NB4 (cell line): ENCODE results near the gene ZNF581.

Source experiments
- DNase-seq: peaks from one replicate; pipeline ENCODE4 v3.0.0; 2010; ENCODE audit warnings: low read depth
- H3K4me3 ChIP-seq: one replicate; pipeline ENCODE4 v1.5.1; 2011; ENCODE audit warnings: mild to moderate bottlenecking, low read depth, low read length, moderate library complexity
- MYC ChIP-seq: IDR thresholded peaks from 2 replicates; pipeline ENCODE4 v1.6.1; 2011; ENCODE audit warnings: low read depth, low read length
- POLR2A ChIP-seq: IDR thresholded peaks from 2 replicates; pipeline ENCODE4 v1.6.1; 2011; ENCODE audit warnings: mild to moderate bottlenecking; ENCODE audit not compliant: insufficient read length; ENCODE audit errors: extremely low read depth
- TF ChIP-seq, protein P1 (sequence below): IDR thresholded peaks from 2 replicates; pipeline ENCODE4 v1.6.1; 2011; ENCODE audit warnings: low read depth, low read length
- TF ChIP-seq, protein P2 (sequence below): IDR thresholded peaks from one replicate; pipeline ENCODE4 v1.5.1; 2012; ENCODE audit warnings: low read depth, low read length

ZNF581 gene

DNA sequence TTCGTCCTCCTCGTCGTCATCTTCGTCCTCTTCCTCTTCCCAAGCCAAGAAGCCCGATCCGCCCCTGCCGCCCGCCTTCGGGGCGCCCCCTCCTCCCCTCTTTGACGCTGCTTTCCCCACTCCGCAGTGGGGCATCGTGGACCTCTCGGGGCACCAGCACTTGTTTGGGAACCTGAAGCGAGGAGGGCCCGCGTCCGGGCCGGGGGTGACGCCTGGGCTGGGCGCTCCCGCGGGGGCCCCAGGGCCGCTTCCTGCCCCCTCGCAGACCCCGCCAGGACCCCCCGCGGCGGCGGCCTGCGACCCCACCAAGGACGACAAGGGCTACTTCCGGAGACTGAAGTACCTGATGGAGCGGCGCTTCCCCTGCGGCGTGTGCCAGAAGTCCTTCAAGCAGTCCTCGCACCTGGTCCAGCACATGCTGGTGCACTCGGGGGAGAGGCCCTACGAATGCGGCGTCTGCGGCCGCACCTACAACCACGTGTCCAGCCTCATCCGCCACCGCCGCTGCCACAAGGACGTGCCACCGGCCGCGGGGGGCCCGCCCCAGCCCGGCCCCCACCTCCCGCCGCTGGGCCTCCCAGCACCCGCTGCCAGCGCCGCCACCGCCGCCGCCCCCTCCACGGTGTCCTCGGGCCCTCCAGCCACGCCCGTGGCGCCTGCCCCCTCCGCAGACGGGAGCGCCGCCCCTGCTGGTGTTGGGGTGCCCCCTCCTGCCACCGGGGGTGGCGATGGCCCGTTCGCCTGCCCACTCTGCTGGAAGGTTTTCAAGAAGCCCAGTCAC lies 29.3 kb upstream of the ZNF581 start:
- no peak overlapping the region for H3K4me3 ChIP-seq
- TF ChIP-seq, protein P1, sequence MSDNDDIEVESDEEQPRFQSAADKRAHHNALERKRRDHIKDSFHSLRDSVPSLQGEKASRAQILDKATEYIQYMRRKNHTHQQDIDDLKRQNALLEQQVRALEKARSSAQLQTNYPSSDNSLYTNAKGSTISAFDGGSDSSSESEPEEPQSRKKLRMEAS = no peak
- TF ChIP-seq POLR2A = no peak
- TF ChIP-seq, protein P2, sequence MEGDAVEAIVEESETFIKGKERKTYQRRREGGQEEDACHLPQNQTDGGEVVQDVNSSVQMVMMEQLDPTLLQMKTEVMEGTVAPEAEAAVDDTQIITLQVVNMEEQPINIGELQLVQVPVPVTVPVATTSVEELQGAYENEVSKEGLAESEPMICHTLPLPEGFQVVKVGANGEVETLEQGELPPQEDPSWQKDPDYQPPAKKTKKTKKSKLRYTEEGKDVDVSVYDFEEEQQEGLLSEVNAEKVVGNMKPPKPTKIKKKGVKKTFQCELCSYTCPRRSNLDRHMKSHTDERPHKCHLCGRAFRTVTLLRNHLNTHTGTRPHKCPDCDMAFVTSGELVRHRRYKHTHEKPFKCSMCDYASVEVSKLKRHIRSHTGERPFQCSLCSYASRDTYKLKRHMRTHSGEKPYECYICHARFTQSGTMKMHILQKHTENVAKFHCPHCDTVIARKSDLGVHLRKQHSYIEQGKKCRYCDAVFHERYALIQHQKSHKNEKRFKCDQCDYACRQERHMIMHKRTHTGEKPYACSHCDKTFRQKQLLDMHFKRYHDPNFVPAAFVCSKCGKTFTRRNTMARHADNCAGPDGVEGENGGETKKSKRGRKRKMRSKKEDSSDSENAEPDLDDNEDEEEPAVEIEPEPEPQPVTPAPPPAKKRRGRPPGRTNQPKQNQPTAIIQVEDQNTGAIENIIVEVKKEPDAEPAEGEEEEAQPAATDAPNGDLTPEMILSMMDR = no peak
- TF ChIP-seq MYC = no peak
- no peak for DNase-seq

DNA sequence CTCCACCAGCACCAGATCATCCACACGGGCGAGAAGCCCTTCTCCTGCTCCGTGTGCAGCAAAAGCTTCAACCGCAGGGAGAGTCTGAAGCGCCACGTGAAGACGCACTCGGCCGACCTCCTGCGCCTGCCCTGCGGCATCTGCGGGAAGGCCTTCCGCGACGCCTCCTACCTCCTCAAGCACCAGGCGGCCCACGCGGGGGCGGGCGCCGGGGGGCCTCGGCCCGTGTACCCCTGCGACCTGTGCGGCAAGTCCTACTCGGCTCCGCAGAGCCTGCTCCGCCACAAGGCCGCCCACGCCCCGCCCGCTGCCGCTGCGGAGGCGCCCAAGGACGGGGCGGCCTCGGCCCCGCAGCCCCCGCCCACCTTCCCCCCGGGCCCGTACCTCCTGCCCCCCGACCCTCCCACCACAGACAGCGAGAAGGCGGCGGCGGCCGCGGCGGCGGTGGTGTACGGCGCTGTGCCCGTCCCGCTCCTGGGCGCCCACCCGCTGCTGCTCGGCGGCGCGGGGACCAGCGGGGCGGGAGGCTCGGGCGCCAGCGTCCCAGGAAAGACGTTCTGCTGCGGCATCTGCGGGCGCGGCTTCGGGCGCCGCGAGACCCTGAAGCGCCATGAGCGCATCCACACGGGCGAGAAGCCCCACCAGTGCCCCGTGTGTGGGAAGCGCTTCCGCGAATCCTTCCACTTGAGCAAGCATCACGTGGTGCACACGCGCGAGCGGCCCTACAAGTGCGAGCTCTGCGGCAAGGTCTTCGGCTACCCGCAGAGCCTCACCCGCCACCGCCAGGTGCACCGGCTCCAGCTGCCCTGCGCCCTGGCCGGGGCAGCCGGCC lies 28.5 kb upstream of the ZNF581 start:
- H3K4me3 ChIP-seq = no peak overlapping the region
- DNase-seq = no peak
- TF ChIP-seq, protein P2 = no peak
- TF ChIP-seq, protein P1 = no peak
- no peak for TF ChIP-seq POLR2A
- no peak for TF ChIP-seq MYC

DNA sequence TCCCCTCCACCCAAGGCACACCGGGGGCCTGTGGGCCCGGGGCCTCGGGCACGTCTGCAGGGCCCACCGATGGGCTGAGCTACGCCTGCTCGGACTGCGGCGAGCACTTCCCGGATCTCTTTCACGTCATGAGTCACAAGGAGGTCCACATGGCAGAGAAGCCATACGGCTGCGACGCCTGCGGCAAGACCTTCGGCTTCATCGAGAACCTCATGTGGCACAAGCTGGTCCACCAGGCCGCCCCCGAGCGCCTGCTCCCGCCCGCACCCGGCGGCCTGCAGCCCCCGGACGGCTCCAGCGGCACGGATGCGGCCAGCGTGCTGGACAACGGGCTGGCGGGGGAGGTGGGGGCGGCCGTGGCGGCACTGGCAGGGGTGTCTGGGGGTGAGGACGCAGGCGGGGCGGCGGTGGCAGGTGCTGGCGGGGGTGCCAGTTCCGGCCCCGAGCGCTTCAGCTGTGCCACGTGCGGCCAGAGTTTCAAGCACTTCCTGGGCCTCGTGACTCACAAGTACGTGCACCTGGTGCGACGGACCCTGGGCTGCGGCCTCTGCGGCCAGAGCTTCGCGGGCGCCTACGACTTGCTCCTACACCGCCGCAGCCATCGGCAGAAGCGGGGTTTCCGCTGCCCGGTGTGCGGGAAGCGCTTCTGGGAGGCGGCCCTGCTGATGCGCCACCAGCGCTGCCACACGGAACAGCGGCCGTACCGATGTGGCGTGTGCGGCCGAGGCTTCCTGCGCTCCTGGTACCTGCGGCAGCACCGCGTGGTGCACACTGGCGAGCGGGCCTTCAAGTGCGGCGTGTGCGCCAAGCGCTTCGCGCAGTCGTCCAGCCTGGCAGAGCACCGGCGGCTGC lies 27.7 kb upstream of the ZNF581 start:
- no peak overlapping the region for H3K4me3 ChIP-seq
- DNase-seq = no peak
- TF ChIP-seq, protein P2 = no peak
- TF ChIP-seq POLR2A (no peak), MYC (no peak)
- TF ChIP-seq, protein P1 = no peak

DNA sequence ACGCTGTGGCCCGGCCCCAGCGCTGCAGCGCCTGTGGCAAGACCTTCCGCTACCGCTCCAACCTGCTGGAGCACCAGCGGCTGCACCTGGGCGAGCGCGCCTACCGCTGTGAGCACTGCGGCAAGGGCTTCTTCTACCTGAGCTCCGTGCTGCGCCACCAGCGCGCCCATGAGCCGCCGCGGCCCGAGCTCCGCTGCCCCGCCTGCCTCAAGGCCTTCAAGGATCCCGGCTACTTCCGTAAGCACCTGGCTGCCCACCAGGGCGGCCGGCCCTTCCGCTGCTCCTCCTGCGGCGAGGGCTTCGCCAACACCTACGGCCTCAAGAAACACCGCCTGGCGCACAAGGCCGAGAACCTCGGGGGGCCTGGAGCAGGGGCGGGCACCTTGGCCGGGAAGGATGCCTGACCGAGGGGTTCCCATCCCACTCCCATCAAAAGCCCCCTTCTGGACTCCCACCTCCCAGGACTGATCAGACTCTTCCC lies 27.0 kb upstream of the ZNF581 start:
- no peak for DNase-seq
- no peak overlapping the region for H3K4me3 ChIP-seq
- TF ChIP-seq MYC = no peak
- TF ChIP-seq, protein P1 = no peak
- no peak for TF ChIP-seq POLR2A
- TF ChIP-seq, protein P2 = no peak

DNA sequence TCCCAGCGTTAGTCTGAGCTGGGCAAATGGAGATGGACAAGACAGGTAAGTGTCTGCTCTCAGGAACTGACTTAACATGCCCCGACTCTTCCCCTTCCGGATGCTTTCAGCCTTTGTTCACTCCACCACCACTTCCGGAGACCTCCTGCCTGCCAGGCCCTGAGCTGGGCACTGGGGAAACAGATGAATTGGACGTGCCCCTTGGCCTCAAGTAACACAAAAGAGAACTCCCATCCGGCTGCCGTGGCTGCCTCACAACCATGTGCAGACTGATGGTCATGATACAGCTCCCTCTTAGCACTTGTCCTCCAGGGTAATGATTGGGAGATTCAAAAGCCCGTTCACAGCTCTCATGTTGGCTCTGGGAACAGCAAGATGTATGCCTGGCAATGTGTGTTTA lies 26.0 kb upstream of the ZNF581 start:
- H3K4me3 ChIP-seq = no peak overlapping the region
- DNase-seq = no peak
- TF ChIP-seq POLR2A (no peak), MYC (no peak)
- TF ChIP-seq, protein P2 = no peak
- TF ChIP-seq, protein P1 = no peak
